K562 (cell line): ENCODE data around the gene OR1D5. TPM values are rescaled to one million over a fixed set of nuclear protein-coding genes. Genes with fewer than 3 reads are reported as not detected.

ENCODE experiments used
- ATAC-seq: fragments of 200-7000 bp; cut with Tn5 transposase; 3 replicates; pipeline ENCODE4 v1.9.1; 2020; ENCODE audit warnings: moderate library complexity
- BruUV-seq: library from RNA; stranded (reverse); fragments of 400-500 nt; replicated peaks from 2 replicates; lab custom pipeline; 2021; lab: Mats Ljungman, UMichigan
- CTCF ChIA-PET: fragments of 300-600 bp; formaldehyde crosslinking; extraction: SDS; loops from one replicate; lab custom pipeline; 2021; ENCODE audit warnings: low intra/inter-chr PET ratio; lab: Yijun Ruan, JAX
- POLR2A ChIA-PET: fragments of 300-600, 350-650 bp; sonication (Branson Sonifier 250); formaldehyde crosslinking; extraction: SDS; loops from one replicate; lab custom pipeline; 2021; ENCODE audit warnings: antibody characterized with exemption, inconsistent platforms; lab: Yijun Ruan, JAX
- DNase-seq, 4 experiments: peaks; one replicate each; pipeline versions ENCODE4 v3.0.0 to v3.0.0-alpha.2; 2011 to 2018; ENCODE audit warnings: low spot score in 3 of 4, mixed read lengths in 3 of 4; ENCODE audit errors: extremely low read depth in 1 of 4
- FAIRE-seq: peaks from 2 replicates; lab custom pipeline; 2011; peaks lifted over from hg19 to GRCh38; lab: Jason Lieb, UNC
- H2AFZ ChIP-seq: 2 replicates; pipeline ENCODE4 v1.6.0; 2011; ENCODE audit warnings: low read depth, low read length, control low read depth, inconsistent platforms
- H3K27ac ChIP-seq: fragments of 200-600 bp; 3 replicates; pipeline ENCODE4 v1.8.0; 2011; ENCODE audit warnings: low read depth, mild to moderate bottlenecking, control low read depth, inconsistent platforms, low read length, moderate library complexity, mixed read lengths; ENCODE audit errors: extremely low read depth
- H3K27me3 ChIP-seq, 2 experiments: fragments of 300-600 bp in 1 of 2; 2 replicates in 1 of 2; 3 replicates in 1 of 2; pipeline versions ENCODE4 v1.6.0 to v1.8.0; 2011; ENCODE audit warnings: inconsistent platforms in 2 of 2, low read length in 2 of 2, mild to moderate bottlenecking in 1 of 2, mixed read lengths in 1 of 2, moderate library complexity in 1 of 2; ENCODE audit not compliant: control insufficient read depth in 2 of 2, insufficient read depth in 2 of 2
- H3K36me3 ChIP-seq: fragments of 300-600 bp; 3 replicates; pipeline ENCODE4 v1.8.0; 2011; ENCODE audit warnings: mild to moderate bottlenecking, low read length, inconsistent platforms; ENCODE audit not compliant: control insufficient read depth, insufficient read depth
- H3K4me1 ChIP-seq, 2 experiments: fragments of 200-600 bp in 1 of 2; replicated peaks in 1 of 2; 2 replicates in 1 of 2; 3 replicates in 1 of 2; pipeline versions ENCODE4 v1.5.1 to v1.8.0; 2011; ENCODE audit warnings: inconsistent platforms in 2 of 2, low read length in 2 of 2, mild to moderate bottlenecking in 1 of 2, mixed read lengths in 1 of 2, moderate library complexity in 1 of 2; ENCODE audit not compliant: control insufficient read depth in 2 of 2, insufficient read depth in 2 of 2
- H3K4me2 ChIP-seq: 2 replicates; pipeline ENCODE4 v1.6.1; 2011; ENCODE audit warnings: low read length, control low read depth, inconsistent platforms, mixed read lengths; ENCODE audit not compliant: insufficient read depth
- H3K4me3 ChIP-seq: fragments of 200-600 bp; sonication (generic), shearing (Covaris generic); 2 replicates; pipeline ENCODE4 v1.5.1; 2016; ENCODE audit warnings: control low read depth, inconsistent platforms
- H3K79me2 ChIP-seq: fragments of 200-600 bp; 3 replicates; pipeline ENCODE4 v1.8.0; 2011; ENCODE audit warnings: low read length, inconsistent platforms; ENCODE audit not compliant: control insufficient read depth, insufficient read depth
- H3K9ac ChIP-seq, 2 experiments: 2 replicates each; pipeline versions ENCODE4 v1.6.0 to v1.6.1; 2011; ENCODE audit warnings: low read depth in 2 of 2, low read length in 2 of 2, control low read depth in 1 of 2, inconsistent platforms in 1 of 2, mild to moderate bottlenecking in 1 of 2, mixed read lengths in 1 of 2; ENCODE audit not compliant: insufficient read depth in 1 of 2
- H3K9me1 ChIP-seq: one replicate; pipeline ENCODE4 v1.6.0; 2011; ENCODE audit warnings: inconsistent platforms, mild to moderate bottlenecking, low read length, moderate library complexity; ENCODE audit not compliant: control insufficient read depth, insufficient read depth
- H3K9me3 ChIP-seq: replicated peaks from 2 replicates; pipeline ENCODE4 v1.5.1; 2011; ENCODE audit warnings: low read depth, low read length, inconsistent platforms; ENCODE audit not compliant: control insufficient read depth, insufficient read depth
- H4K20me1 ChIP-seq: replicated peaks from 2 replicates; pipeline ENCODE4 v1.6.1; 2011; ENCODE audit warnings: low read length, inconsistent platforms, mixed read lengths; ENCODE audit not compliant: control insufficient read depth, insufficient read depth
- CHD2 ChIP-seq: IDR thresholded peaks from 2 replicates; pipeline ENCODE4 v1.6.1; 2011; ENCODE audit warnings: low read depth, low read length
- HMGN3 ChIP-seq: IDR thresholded peaks from 2 replicates; pipeline ENCODE4 v1.6.1; 2011; ENCODE audit warnings: borderline replicate concordance, low read depth, mild to moderate bottlenecking, mixed read lengths, low read length; ENCODE audit not compliant: insufficient read length; ENCODE audit errors: extremely low read depth
- ILK ChIP-seq: fragments of 450-650 bp; IDR thresholded peaks from 2 replicates; pipeline ENCODE4 v1.6.1; 2016; ENCODE audit warnings: missing genetic modification characterization, low read depth, mild to moderate bottlenecking, missing compliant biosample characterization, moderate library complexity, borderline replicate concordance
- NELFE ChIP-seq: IDR thresholded peaks from 2 replicates; pipeline ENCODE4 v1.6.1; 2011; ENCODE audit warnings: mild to moderate bottlenecking; ENCODE audit not compliant: insufficient read depth, insufficient read length
- PTBP1 ChIP-seq: fragments of 200-400 bp; formaldehyde crosslinking; IDR thresholded peaks from 2 replicates; pipeline ENCODE4 v1.6.1; 2017; ENCODE audit warnings: low read depth, low read length
- SUPT5H ChIP-seq: fragments of 450-650 bp; IDR thresholded peaks from 2 replicates; pipeline ENCODE4 v1.6.1; 2016
- TFE3 ChIP-seq: fragments of 450-650 bp; formaldehyde crosslinking; IDR thresholded peaks from 2 replicates; pipeline ENCODE4 v1.4.0; 2020; ENCODE audit warnings: mild to moderate bottlenecking, mixed read lengths
- TSC22D4 ChIP-seq: fragments of 450-650 bp; IDR thresholded peaks from 2 replicates; pipeline ENCODE4 v1.6.1; 2016; ENCODE audit warnings: missing genetic modification characterization, missing biosample characterization, control low read depth
- ZBTB17 ChIP-seq: fragments of 450-650 bp; formaldehyde crosslinking; IDR thresholded peaks from 2 replicates; pipeline ENCODE4 v1.4.0; 2020; ENCODE audit warnings: mild to moderate bottlenecking
- ZNF175 ChIP-seq: fragments of 200-800 bp; sonication (Bioruptor generic); IDR thresholded peaks from 2 replicates; pipeline ENCODE4 v1.6.1; 2016; ENCODE audit warnings: low read depth, mild to moderate bottlenecking, missing genetic modification characterization, missing compliant biosample characterization
- ZNF609 ChIP-seq: sonication (generic); formaldehyde crosslinking; IDR thresholded peaks from 2 replicates; pipeline ENCODE4 v1.8.1; 2023; ENCODE audit warnings: missing genetic modification reagents, mild to moderate bottlenecking, borderline replicate concordance
- WGBS: fragments of 100-300 bp; shearing (Covaris generic); methylation state at CpG from one replicate; pipeline ENCODE4 v1.1.6; 2016; ENCODE audit warnings: low coverage, mixed read lengths; ENCODE audit not compliant: insufficient coverage; ENCODE audit errors: missing lambda C conversion rate; 5-methylcytosine and 5-hydroxymethylcytosine counted together
- in situ Hi-C: fragments of 300-500 bp; cut with MboI; formaldehyde crosslinking; loops from 4 replicates; pipeline ENCODE4 v1.15.0; 2018; ENCODE audit warnings: inconsistent platforms, mixed read lengths
- intact Hi-C: fragments of 100-400 bp; cut with micrococcal nuclease; formaldehyde crosslinking; loops from 2 replicates; pipeline ENCODE4 v1.14.2; 2022
- polyA plus RNA-seq, 8 experiments: library from polyadenylated mRNA; depleted of rRNA in 4 of 8; stranded (reverse) in 5 of 8; unstranded in 3 of 8; fragments of >200 nt; fragmentation: Nextera tagmentation in 2 of 8; fragmentation: Illumina TruSeq in 1 of 8; extraction: Ambion mirVana in 2 of 8; extraction: Trizol in 1 of 8; gene quantifications; 2 replicates each; pipeline versions ENCODE4 v1.2.1 to v1.2.3, GENCODE V29; 2011 to 2014; ENCODE audit warnings: inconsistent platforms in 1 of 8, missing spikeins in 1 of 8
- total RNA-seq, 7 experiments: library from RNA; depleted of rRNA in 6 of 7; stranded (reverse); fragments of >200 nt in 6 of 7; fragmentation: Illumina TruSeq in 2 of 7; extraction: Trizol in 2 of 7; gene quantifications; 2 replicates each; pipeline versions ENCODE4 v1.2.1 to v1.2.3, GENCODE V29; 2011 to 2021; ENCODE audit warnings: low replicate concordance in 1 of 7

The OR1D5 gene
- total and polyA plus RNA-seq, 9 of the 15 experiments (the other 6 are each of a cell fraction or from before 2014, with no cell fraction given) = not detected

DNA sequence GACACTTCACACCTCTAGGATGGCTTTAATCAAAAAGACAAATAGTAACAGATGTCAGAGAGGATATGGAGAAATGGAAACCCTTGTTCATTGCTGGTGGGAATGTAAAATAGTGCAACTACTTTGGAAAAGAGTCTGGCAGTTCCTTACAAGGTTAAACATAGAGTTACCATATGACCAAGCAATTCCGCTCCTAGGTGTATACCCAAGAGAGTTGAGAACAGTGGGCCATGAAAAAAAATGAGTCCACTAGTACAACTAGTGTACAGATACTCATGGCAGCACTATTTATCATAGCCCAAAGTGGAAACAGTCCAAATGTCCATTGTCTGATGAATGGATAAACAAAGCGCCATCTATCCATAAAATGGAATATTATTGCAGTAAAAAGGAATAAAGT, 39.1 kb downstream of the OR1D5 start:
- no peaks in the 10 kb centered on the region; a peak in 1 of 5 replicates for H3K4me1 ChIP-seq
- intact Hi-C loops = no loop called here
- no peak for DNase-seq
- H3K4me2 ChIP-seq = no peak overlapping the region
- no peaks in the 10 kb centered on the region for H3K9me3 ChIP-seq
- peaks cover 0 to 17% of the 10 kb centered on the region in 2 experiments; a peak in 3 of 5 replicates for H3K27me3 ChIP-seq
- no peak overlapping the region for H3K27ac ChIP-seq
- no peak overlapping the region for H3K4me3 ChIP-seq
- no peak overlapping the region for H2AFZ ChIP-seq
- in situ Hi-C loops = loop anchor here (25.0 kb wide), 1 partner anchor 187 kb away; no protein-coding TSS in a partner anchor
- no peaks in the 10 kb centered on the region for H3K36me3 ChIP-seq
- no TSS peak for BruUV-seq
- TF ChIP-seq ZNF175 (CRISPR knock-in tag) (no peak), ZBTB17 (CRISPR knock-in tag) (no peak), CHD2 (no peak), SUPT5H (no peak), ZNF609 (CRISPR knock-in tag) (no peak), NELFE (no peak), HMGN3 (no peak), ILK (no peak), TFE3 (CRISPR knock-in tag) (no peak), PTBP1 (no peak), TSC22D4 (tag) (no peak)
- H3K79me2 ChIP-seq = no peaks in the 10 kb centered on the region
- ChIA-PET CTCF (no interaction called here), POLR2A (no interaction called here)
- H3K9me1 ChIP-seq = no peaks in the 10 kb centered on the region
- no peak overlapping the region for H3K9ac ChIP-seq
- no peak for ATAC-seq
- WGBS = 0% methylated on average over 2 of the region's 2 CpGs
- H4K20me1 ChIP-seq = no peaks in the 10 kb centered on the region
- no peak for FAIRE-seq
